NCI-H146 (cell line): ENCODE measurements around the gene NRXN3.

Experiments
- DNase-seq: peaks from one replicate; lab custom pipeline; 2025; lab: John Stamatoyannopoulos, UW

NRXN3 gene

GRCh38 chr14:79285263-79285662 is 1115.1 kb downstream of the NRXN3 start:
- DNase-seq: no peak

- no peak for DNase-seq
These were observed 1117.8 kb downstream of the NRXN3 start for GRCh38 chr14:79287976-79288375.

GRCh38 chr14:79293482-79294177 is 1123.5 kb downstream of the NRXN3 start:
- no peak for DNase-seq

GRCh38 chr14:79294499-79294898 is 1124.3 kb downstream of the NRXN3 start:
- DNase-seq: no peak

DNA sequence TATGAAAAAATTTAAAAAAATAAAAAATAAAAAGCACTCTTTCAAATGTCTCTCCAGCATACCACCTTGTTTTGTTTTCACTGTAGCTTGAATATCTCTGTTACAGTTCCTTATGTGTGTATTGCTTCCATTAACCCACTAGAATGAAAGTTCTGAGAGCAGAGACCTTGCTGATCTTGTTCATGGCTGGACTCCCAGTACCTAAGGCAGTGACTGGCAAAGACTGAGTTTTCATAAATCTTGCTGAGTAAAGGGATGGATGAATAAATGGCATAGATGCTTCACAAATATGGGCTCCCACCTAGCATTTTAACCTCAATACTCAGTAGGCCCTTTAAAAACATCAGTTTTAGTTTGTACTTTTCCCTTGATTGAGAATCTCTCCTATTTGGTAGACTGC is 1125.2 kb downstream of the NRXN3 start:
- no peak for DNase-seq

GRCh38 chr14:79298373-79298772 is 1128.2 kb downstream of the NRXN3 start:
- no peak for DNase-seq

DNA sequence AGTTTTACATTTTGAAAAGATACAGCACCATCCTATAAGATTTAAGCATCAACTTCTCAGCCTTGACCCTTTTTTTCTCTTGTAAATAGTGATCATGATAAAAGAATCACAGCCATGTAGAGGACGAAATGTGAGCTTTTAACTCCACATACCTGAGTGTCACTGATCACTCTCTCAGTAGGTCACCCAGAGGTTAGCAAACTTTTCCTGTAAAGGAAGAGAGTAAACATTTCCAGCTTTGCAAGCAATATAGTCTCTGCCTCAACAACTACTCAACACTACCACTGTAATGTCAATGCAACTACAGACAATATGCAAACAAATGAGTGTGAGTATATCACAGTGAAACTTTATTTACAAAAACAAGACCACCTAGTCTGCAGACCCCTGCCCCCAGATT is 1129.0 kb downstream of the NRXN3 start:
- no peak for DNase-seq

DNA sequence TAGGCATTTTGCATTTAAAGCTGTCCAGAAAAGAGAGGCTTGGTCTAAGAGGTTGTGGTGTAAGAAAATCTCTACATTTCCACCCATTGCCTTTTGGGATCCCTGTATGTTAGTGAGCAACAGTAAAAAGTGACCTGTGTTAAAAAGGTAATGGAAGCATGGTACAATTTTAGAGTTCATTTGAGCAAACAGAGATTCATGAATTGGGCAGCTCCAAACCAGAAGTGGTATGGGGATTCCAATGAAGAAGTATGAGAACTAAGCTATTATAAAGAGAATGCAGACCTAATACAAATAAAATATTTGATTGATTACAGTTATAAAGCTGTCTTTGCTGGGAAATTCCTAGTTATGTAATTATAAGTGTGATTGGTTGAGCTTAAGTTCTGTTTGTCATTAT is 1134.1 kb downstream of the NRXN3 start:
- no peak for DNase-seq

DNA sequence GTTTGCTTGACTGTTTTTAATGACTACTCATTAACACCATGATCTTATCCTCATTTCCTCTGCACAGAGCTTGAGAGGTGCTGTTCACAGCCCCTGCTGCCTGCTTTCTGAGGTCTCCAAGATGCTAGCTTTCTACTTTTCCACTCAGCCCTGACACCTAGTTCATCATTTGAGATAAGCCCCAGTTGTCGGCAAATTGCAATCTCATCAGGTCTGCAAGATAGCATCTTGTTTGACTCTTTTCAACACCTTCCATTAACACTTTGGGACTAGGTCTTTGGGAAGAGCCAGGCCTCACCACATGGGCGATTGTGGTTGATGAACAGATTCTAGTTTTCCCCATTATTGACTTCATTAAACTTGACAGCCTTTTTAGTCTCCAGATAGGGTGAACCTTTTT is 1136.4 kb downstream of the NRXN3 start:
- DNase-seq: no peak

- no peak for DNase-seq
These were observed 1148.2 kb downstream of the NRXN3 start for GRCh38 chr14:79318371-79318770.

- DNase-seq: no peak
These were observed 1150.4 kb downstream of the NRXN3 start for GRCh38 chr14:79320561-79320960.

DNA sequence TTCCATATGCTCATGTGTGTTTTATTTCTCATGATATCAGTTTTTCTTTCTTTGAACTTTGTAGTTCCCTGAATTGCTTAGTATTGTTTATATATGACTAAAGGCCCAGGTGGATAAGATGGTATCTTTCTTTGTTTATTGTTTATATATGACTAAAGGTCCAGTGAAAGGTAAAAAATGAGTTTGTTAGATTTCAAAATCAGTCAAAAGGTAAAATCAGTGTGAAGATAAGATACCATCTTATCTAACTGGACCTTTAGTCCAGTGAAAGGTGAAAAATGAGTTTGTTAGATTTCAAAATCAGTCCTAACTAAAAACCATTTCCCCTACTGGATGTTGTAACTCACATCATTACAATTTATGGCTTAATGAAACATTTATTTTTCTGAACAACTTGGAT is 1150.9 kb downstream of the NRXN3 start:
- no peak for DNase-seq

DNA sequence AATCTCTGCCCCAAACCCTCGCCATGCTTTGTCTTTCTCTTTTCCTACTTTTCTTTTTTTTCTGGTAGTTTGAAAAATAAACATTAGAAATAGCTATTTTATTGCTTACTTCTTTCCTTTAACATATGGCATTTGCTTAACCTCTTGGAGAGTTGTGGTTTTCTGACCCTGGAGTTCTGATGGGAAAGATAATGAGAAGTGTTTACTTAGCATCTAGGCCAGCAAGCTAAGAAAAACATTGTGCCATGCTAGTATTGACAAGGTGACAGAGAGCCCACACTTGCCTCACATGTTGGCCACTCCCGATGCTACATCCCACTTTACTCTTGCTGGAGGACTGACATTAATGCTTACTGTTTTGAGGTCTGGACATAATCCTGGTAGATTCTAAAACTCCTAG is 1154.9 kb downstream of the NRXN3 start:
- no peak for DNase-seq

- DNase-seq: no peak
These were observed 1155.4 kb downstream of the NRXN3 start for GRCh38 chr14:79325557-79325956.

GRCh38 chr14:79328863-79329262 is 1158.7 kb downstream of the NRXN3 start:
- no peak for DNase-seq

GRCh38 chr14:79331830-79332229 is 1161.7 kb downstream of the NRXN3 start:
- DNase-seq: no peak

GRCh38 chr14:79332504-79333197 is 1162.5 kb downstream of the NRXN3 start:
- no peak for DNase-seq

- DNase-seq: no peak
These were observed 1163.0 kb downstream of the NRXN3 start for GRCh38 chr14:79333198-79333546.

DNA sequence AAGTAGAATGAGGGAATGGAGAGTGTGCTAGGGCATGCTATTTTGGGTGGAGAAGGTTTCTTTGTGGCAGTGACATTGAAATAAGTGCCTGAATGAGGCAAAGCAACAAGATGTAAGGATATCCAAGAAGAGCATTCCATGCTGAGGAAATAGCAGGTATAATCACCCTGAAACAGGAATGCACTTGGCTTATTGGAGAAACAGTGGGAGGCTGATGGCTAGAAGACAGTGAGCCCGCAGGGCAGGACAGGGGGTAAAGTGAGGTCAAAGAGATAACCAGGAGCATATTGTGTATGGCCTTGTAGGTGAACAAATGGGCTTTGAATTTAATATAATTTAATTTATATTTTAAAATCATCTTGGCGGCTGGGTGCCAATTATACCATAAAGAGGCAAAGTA is 1164.1 kb downstream of the NRXN3 start:
- DNase-seq: no peak

DNA sequence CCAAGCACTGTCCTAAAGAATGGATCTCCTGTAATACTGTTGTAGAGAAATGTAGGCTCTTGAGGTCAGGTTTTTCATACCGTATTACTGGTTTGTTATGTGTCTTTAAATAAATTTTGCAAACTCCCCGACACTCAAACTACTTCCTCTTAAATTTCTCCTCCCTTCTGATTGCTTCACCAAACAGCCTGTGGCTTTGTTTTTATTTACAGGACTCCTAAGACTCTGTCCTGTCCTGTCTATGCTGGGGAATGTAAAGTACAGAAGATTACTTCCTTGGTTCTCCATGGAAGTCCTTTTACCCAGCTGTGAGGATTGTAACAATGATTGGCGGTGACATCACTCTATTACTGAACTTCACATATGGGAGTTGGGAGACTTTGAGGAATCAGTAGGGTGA is 1167.6 kb downstream of the NRXN3 start:
- DNase-seq: no peak

GRCh38 chr14:79342942-79343341 is 1172.8 kb downstream of the NRXN3 start:
- no peak for DNase-seq

- no peak for DNase-seq
These were observed 1180.8 kb downstream of the NRXN3 start for GRCh38 chr14:79351011-79351410.

GRCh38 chr14:79352076-79352630 is 1182.0 kb downstream of the NRXN3 start:
- no peak for DNase-seq

DNA sequence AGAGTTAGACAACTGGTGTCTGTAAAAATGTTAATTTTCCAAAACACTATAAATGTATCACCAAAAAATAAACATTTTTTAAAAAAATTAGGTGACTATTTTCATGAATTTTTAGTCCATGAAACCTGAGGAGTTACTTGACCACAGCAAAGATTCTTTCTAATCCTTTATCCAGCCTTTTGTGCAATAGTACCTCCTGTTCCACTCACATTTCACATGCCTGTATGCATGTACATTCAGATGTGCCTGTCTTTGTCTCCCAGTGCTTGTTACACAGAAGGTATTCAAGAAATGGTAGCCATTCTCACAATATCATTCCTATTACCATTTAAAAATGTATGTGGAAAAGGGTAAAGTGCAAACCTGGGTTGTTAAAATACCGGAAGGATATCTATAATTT is 1184.2 kb downstream of the NRXN3 start:
- DNase-seq: no peak
